Measurements from ENCODE around the gene SLC38A3. TPM values are rescaled to one million over a fixed set of nuclear protein-coding genes. Genes with fewer than 3 reads are reported as not detected.

Gene SLC38A3
- total and polyA plus RNA-seq, 2 experiments from 2014 or later = 0.28 to 1.3 TPM

GRCh38 chr3:50269460-50269859 is 64.4 kb downstream of the SLC38A3 start:
- no peak for ATAC-seq
- no peak overlapping the region for H3K4me3 ChIP-seq
- Mint-ChIP-seq H3K27me3 (ENCODE audit: insufficient read depth, low read depth, poor library complexity) (peaks cover 29% of the 10 kb centered on the region), H3K4me3 (no peak overlapping the region; the same call in 2 of the 3 replicates), H3K4me1 (peaks cover 56% of the 10 kb centered on the region), H3K27ac (peak overlapping the region; percentile 5; the same call in 1 of the 2 replicates), H3K36me3 (ENCODE audit: low read depth) (no peaks in the 10 kb centered on the region), H3K9me3 (no peaks in the 10 kb centered on the region)
- H3K4me2 ChIP-seq = no peak overlapping the region
- H3K79me2 ChIP-seq (replicated peaks; ENCODE audit: insufficient read depth) = no peaks in the 10 kb centered on the region
- DNase-seq (ENCODE audit: low spot score) = no peak
- H2AFZ ChIP-seq = no peak overlapping the region
- 0 out of 2 replicates have a peak, but pooled peaks cover 8% of the 10 kb centered on the region for H3F3A ChIP-seq (replicated peaks; ENCODE audit: low read depth)
- H4K20me1 ChIP-seq (replicated peaks; ENCODE audit: insufficient read depth) = no peaks in the 10 kb centered on the region
- H3K27ac ChIP-seq (ENCODE audit: low read depth) = no peak overlapping the region
- no peaks in the 10 kb centered on the region for H3K9me2 ChIP-seq (ENCODE audit: insufficient read depth)
- peaks cover 16% of the 10 kb centered on the region for H3K27me3 ChIP-seq (ENCODE audit: insufficient read depth)
- peaks cover 45% of the 10 kb centered on the region for H3K4me1 ChIP-seq (ENCODE audit: insufficient read depth)
- no peaks in the 10 kb centered on the region for H3K36me3 ChIP-seq (ENCODE audit: insufficient read depth)
- TF ChIP-seq EZH2phosphoT487 (IDR thresholded peaks at IDR 0.05; ENCODE audit: unreplicated experiment) = no peak

GRCh38 chr3:50269977-50270413 is 64.9 kb downstream of the SLC38A3 start:
- Mint-ChIP-seq H3K27me3 (ENCODE audit: insufficient read depth, low read depth, poor library complexity) (peaks cover 34% of the 10 kb centered on the region), H3K27ac (0 out of 2 replicates have a peak overlapping the region, but pooled peaks have one; percentile 52), H3K4me1 (peaks cover 58% of the 10 kb centered on the region), H3K9me3 (no peaks in the 10 kb centered on the region), H3K36me3 (ENCODE audit: low read depth) (no peaks in the 10 kb centered on the region), H3K4me3 (no peak overlapping the region)
- H3K9me2 ChIP-seq (ENCODE audit: insufficient read depth) = no peaks in the 10 kb centered on the region
- no peak overlapping the region for H2AFZ ChIP-seq
- H3F3A ChIP-seq (replicated peaks; ENCODE audit: low read depth) = 0 out of 2 replicates have a peak, but pooled peaks cover 8% of the 10 kb centered on the region
- no peak for DNase-seq (ENCODE audit: low spot score)
- peaks cover 44% of the 10 kb centered on the region for H3K4me1 ChIP-seq (ENCODE audit: insufficient read depth)
- peaks cover 21% of the 10 kb centered on the region for H3K27me3 ChIP-seq (ENCODE audit: insufficient read depth)
- ATAC-seq = no peak
- no peak overlapping the region for H3K27ac ChIP-seq (ENCODE audit: low read depth)
- no peak overlapping the region for H3K4me3 ChIP-seq
- TF ChIP-seq ZNF331 (CRISPR knock-in tag; IDR thresholded peaks at IDR 0.05; ENCODE audit: low read depth) = no peak
- no peak overlapping the region for H3K4me2 ChIP-seq
- H3K79me2 ChIP-seq (replicated peaks; ENCODE audit: insufficient read depth) = no peaks in the 10 kb centered on the region
- no peaks in the 10 kb centered on the region for H4K20me1 ChIP-seq (replicated peaks; ENCODE audit: insufficient read depth)
- no peaks in the 10 kb centered on the region for H3K36me3 ChIP-seq (ENCODE audit: insufficient read depth)

GRCh38 chr3:50270422-50271224 is 65.6 kb downstream of the SLC38A3 start:
- H3K4me1 Mint-ChIP-seq = peaks cover 60% of the 10 kb centered on the region
- DNase-seq (ENCODE audit: low spot score) (no peak), ATAC-seq (no peak)
- H3K36me3 Mint-ChIP-seq (ENCODE audit: low read depth) = no peaks in the 10 kb centered on the region
- H3K36me3 ChIP-seq (ENCODE audit: insufficient read depth) = no peaks in the 10 kb centered on the region
- H4K20me1 ChIP-seq (replicated peaks; ENCODE audit: insufficient read depth) = no peaks in the 10 kb centered on the region
- H3F3A ChIP-seq (replicated peaks; ENCODE audit: low read depth) = 0 out of 2 replicates have a peak, but pooled peaks cover 4% of the 10 kb centered on the region
- no peak for TF ChIP-seq CREB1 (CRISPR knock-in tag; IDR thresholded peaks at IDR 0.05; ENCODE audit: low read depth)
- H3K4me2 ChIP-seq = no peak overlapping the region
- H3K27ac Mint-ChIP-seq = no peak overlapping the region
- H3K27me3 Mint-ChIP-seq (ENCODE audit: insufficient read depth, low read depth, poor library complexity) = peaks cover 41% of the 10 kb centered on the region
- no peaks in the 10 kb centered on the region for H3K9me2 ChIP-seq (ENCODE audit: insufficient read depth)
- H3K4me3 Mint-ChIP-seq = no peak overlapping the region
- H3K79me2 ChIP-seq (replicated peaks; ENCODE audit: insufficient read depth) = no peaks in the 10 kb centered on the region
- H3K27me3 ChIP-seq (ENCODE audit: insufficient read depth) = peaks cover 27% of the 10 kb centered on the region
- no peaks in the 10 kb centered on the region for H3K9me3 Mint-ChIP-seq
- no peak overlapping the region for H2AFZ ChIP-seq
- H3K4me3 ChIP-seq = no peak overlapping the region
- H3K4me1 ChIP-seq (ENCODE audit: insufficient read depth) = peaks cover 38% of the 10 kb centered on the region
- no peak overlapping the region for H3K27ac ChIP-seq (ENCODE audit: low read depth)

MicroRNA genes within 50 kb of the gene (microRNA counts, 767-probe panel; counts per million panel counts)
- microRNA hsa-miR-566 = not detected

Small RNA genes lying within 50 kb of the gene (microRNA-seq; reads per million reads assigned to microRNA genes)
- gene MIR566 (not detected), gene MIR5787 (not detected)

Small RNA genes lying within 50 kb of the gene (small RNA-seq; reads per million reads assigned to genes)
- gene MIR566 (ENCODE audit: low replicate concordance) = not detected
- not detected for gene MIR5787 (ENCODE audit: low replicate concordance)

Other genes starting within 250 kb of the SLC38A3 start
- 111 and 130 TPM in 2 replicates for gene RBM5, start 116.4 kb upstream of the SLC38A3 start, total RNA-seq (2014; rRNA removed; shearing (Covaris generic))
- 31.8 and 44.9 TPM in 2 replicates for gene RBM5, start 116.4 kb upstream of the SLC38A3 start, polyA plus RNA-seq (2016; fragmentation: Nextera tagmentation; extraction: Ambion mirVana)
- 32.6 and 67.6 TPM in 2 replicates for gene SEMA3F, start 49.9 kb upstream of the SLC38A3 start, total RNA-seq (2014; rRNA removed; shearing (Covaris generic))
- 2.3 and 2.8 TPM in 2 replicates for gene SEMA3F, start 49.9 kb upstream of the SLC38A3 start, polyA plus RNA-seq (2016; fragmentation: Nextera tagmentation; extraction: Ambion mirVana)
- not detected in 2 replicates for gene GNAT1, start 13.7 kb upstream of the SLC38A3 start, total RNA-seq (2014; rRNA removed; shearing (Covaris generic))
- not detected in 2 replicates for gene GNAT1, start 13.7 kb upstream of the SLC38A3 start, polyA plus RNA-seq (2016; fragmentation: Nextera tagmentation; extraction: Ambion mirVana)
- 132 and 153 TPM in 2 replicates for gene GNAI2, start 30.9 kb downstream of the SLC38A3 start, total RNA-seq (2014; rRNA removed; shearing (Covaris generic))
- gene GNAI2, start 30.9 kb downstream of the SLC38A3 start, polyA plus RNA-seq (2016; fragmentation: Nextera tagmentation; extraction: Ambion mirVana) = 138 and 140 TPM in 2 replicates
- gene SEMA3B, start 63.9 kb downstream of the SLC38A3 start, total RNA-seq (2014; rRNA removed; shearing (Covaris generic)) = 2.4 and 8.0 TPM in 2 replicates
- gene SEMA3B, start 63.9 kb downstream of the SLC38A3 start, polyA plus RNA-seq (2016; fragmentation: Nextera tagmentation; extraction: Ambion mirVana) = 3.0 and 3.3 TPM in 2 replicates
- 0.59 and 1.5 TPM in 2 replicates for gene LSMEM2, start 73.8 kb downstream of the SLC38A3 start, total RNA-seq (2014; rRNA removed; shearing (Covaris generic))
- 0.86 and 1.5 TPM in 2 replicates for gene LSMEM2, start 73.8 kb downstream of the SLC38A3 start, polyA plus RNA-seq (2016; fragmentation: Nextera tagmentation; extraction: Ambion mirVana)
- gene IFRD2, start 87.2 kb downstream of the SLC38A3 start, total RNA-seq (2014; rRNA removed; shearing (Covaris generic)) = 91.5 and 92.4 TPM in 2 replicates
- 80.8 and 89.7 TPM in 2 replicates for gene IFRD2, start 87.2 kb downstream of the SLC38A3 start, polyA plus RNA-seq (2016; fragmentation: Nextera tagmentation; extraction: Ambion mirVana)
- 2.5 and 7.1 TPM in 2 replicates for gene HYAL3, start 94.1 kb downstream of the SLC38A3 start, total RNA-seq (2014; rRNA removed; shearing (Covaris generic))
- gene HYAL3, start 94.1 kb downstream of the SLC38A3 start, polyA plus RNA-seq (2016; fragmentation: Nextera tagmentation; extraction: Ambion mirVana) = 2.4 and 3.7 TPM in 2 replicates
- gene NAA80, start 94.1 kb downstream of the SLC38A3 start, total RNA-seq (2014; rRNA removed; shearing (Covaris generic)) = 11.3 and 16.7 TPM in 2 replicates
- 11.2 and 12.1 TPM in 2 replicates for gene NAA80, start 94.1 kb downstream of the SLC38A3 start, polyA plus RNA-seq (2016; fragmentation: Nextera tagmentation; extraction: Ambion mirVana)
- gene HYAL1, start 98.3 kb downstream of the SLC38A3 start, total RNA-seq (2014; rRNA removed; shearing (Covaris generic)) = 2.8 and 5.0 TPM in 2 replicates
- gene HYAL1, start 98.3 kb downstream of the SLC38A3 start, polyA plus RNA-seq (2016; fragmentation: Nextera tagmentation; extraction: Ambion mirVana) = 1.7 and 2.1 TPM in 2 replicates
- gene HYAL2, start 117.5 kb downstream of the SLC38A3 start, total RNA-seq (2014; rRNA removed; shearing (Covaris generic)) = 74.3 and 77.8 TPM in 2 replicates
- 28.9 and 30.0 TPM in 2 replicates for gene HYAL2, start 117.5 kb downstream of the SLC38A3 start, polyA plus RNA-seq (2016; fragmentation: Nextera tagmentation; extraction: Ambion mirVana)
- 32.2 and 41.6 TPM in 2 replicates for gene TUSC2, start 123.0 kb downstream of the SLC38A3 start, total RNA-seq (2014; rRNA removed; shearing (Covaris generic))
- 71.0 and 81.5 TPM in 2 replicates for gene TUSC2, start 123.0 kb downstream of the SLC38A3 start, polyA plus RNA-seq (2016; fragmentation: Nextera tagmentation; extraction: Ambion mirVana)
- gene RASSF1, start 135.6 kb downstream of the SLC38A3 start, total RNA-seq (2014; rRNA removed; shearing (Covaris generic)) = 12.8 and 15.7 TPM in 2 replicates
- 9.6 TPM in 2 replicates for gene RASSF1, start 135.6 kb downstream of the SLC38A3 start, polyA plus RNA-seq (2016; fragmentation: Nextera tagmentation; extraction: Ambion mirVana)
- gene ZMYND10, start 140.5 kb downstream of the SLC38A3 start, total RNA-seq (2014; rRNA removed; shearing (Covaris generic)) = 0.31 TPM in 2 replicates
- gene ZMYND10, start 140.5 kb downstream of the SLC38A3 start, polyA plus RNA-seq (2016; fragmentation: Nextera tagmentation; extraction: Ambion mirVana) = 0.24 and 0.29 TPM in 2 replicates
- gene NPRL2, start 145.5 kb downstream of the SLC38A3 start, total RNA-seq (2014; rRNA removed; shearing (Covaris generic)) = 22.3 and 35.6 TPM in 2 replicates
- 27.7 and 31.7 TPM in 2 replicates for gene NPRL2, start 145.5 kb downstream of the SLC38A3 start, polyA plus RNA-seq (2016; fragmentation: Nextera tagmentation; extraction: Ambion mirVana)
- gene CYB561D2, start 145.6 kb downstream of the SLC38A3 start, total RNA-seq (2014; rRNA removed; shearing (Covaris generic)) = 11.5 and 18.2 TPM in 2 replicates
- gene CYB561D2, start 145.6 kb downstream of the SLC38A3 start, polyA plus RNA-seq (2016; fragmentation: Nextera tagmentation; extraction: Ambion mirVana) = 10.0 and 10.1 TPM in 2 replicates
- gene TMEM115, start 154.2 kb downstream of the SLC38A3 start, total RNA-seq (2014; rRNA removed; shearing (Covaris generic)) = 41.9 and 49.2 TPM in 2 replicates
- gene TMEM115, start 154.2 kb downstream of the SLC38A3 start, polyA plus RNA-seq (2016; fragmentation: Nextera tagmentation; extraction: Ambion mirVana) = 17.8 and 19.3 TPM in 2 replicates

Data from GM23338 (cell line).